MM.1S (cell line): ENCODE measurements around the gene C16orf54.

Source experiments
- CTCF ChIP-seq: fragments of 300-600 bp; sonication (generic); IDR thresholded peaks from 2 replicates; pipeline ENCODE4 v1.5.1; 2016; ENCODE audit warnings: antibody characterized with exemption, low read length, mixed read lengths
- EZH2 ChIP-seq: fragments of 300-600 bp; sonication (generic); optimal IDR thresholded peaks from 2 replicates; pipeline ENCODE3; 2017; ENCODE audit warnings: low read depth, mild to moderate bottlenecking, antibody characterized with exemption, low read length, mixed read lengths
- EZH2phosphoT487 ChIP-seq: fragments of 300-600 bp; sonication (generic); IDR thresholded peaks from 2 replicates; pipeline ENCODE4 v1.6.1; 2018; ENCODE audit warnings: antibody characterized with exemption, low read length

DNA sequence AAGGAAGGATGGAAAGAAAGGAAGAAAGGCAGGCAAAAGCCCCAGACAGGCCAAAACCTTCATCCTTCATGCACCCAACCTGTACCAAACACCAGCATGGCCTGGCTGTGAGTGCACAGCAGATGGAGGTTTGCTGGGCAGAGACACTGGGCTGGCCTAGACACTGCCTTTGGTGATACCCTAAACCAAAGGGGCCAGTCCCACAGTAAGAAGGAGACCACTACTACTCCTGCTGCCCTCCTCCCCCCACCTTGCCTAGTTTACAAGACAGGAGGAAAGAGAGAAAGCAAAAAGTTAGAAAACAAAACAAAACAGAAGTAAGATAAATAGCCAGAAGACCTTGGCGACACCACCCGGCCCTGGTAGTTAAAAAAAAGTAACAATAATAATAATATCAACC is 47.7 kb downstream of the C16orf54 start:
- TF ChIP-seq EZH2phosphoT487 (no peak), CTCF (no peak), EZH2 (no peak)
